HG03280 (cell line): ENCODE measurements around the gene PPM1G.

Experiments
- ATAC-seq: cut with Tn5 transposase; IDR thresholded peaks from one replicate; pipeline ENCODE4 v1.9.1; 2021; ENCODE audit warnings: mild to moderate bottlenecking, moderate library complexity; ENCODE audit not compliant: unreplicated experiment

The PPM1G gene

GRCh38 chr2:27336173-27336572 lies 73.2 kb downstream of the PPM1G start:
- ATAC-seq: no peak

- no peak for ATAC-seq
Observed at GRCh38 chr2:27335311-27335710, 74.1 kb downstream of the PPM1G start.
